ENCODE data around the gene ZNF155.
"Not testable (repeated sequence)": the region's sequence is repeated elsewhere in the genome, so short reads cannot be mapped to it uniquely, and the experiment has no call there.

ZNF155 gene

GRCh38 chr19:43941209-43941608 is 42.8 kb upstream of the ZNF155 start:
- Histone ChIP-seq H3K36me3 (no peaks in the 10 kb centered on the region), H3K27me3 (no peaks in the 10 kb centered on the region), H3K9me3 (peaks cover 8% of the 10 kb centered on the region), H3K4me3 (ENCODE audit: low read depth in 1 of 2, low read length in 1 of 2) (no peak overlapping the region), H3K27ac (no peak overlapping the region), H3K4me1 (ENCODE audit: control insufficient read depth in 1 of 2, insufficient read depth in 1 of 2, low read depth in 1 of 2, low read length in 1 of 2) (no peaks in the 10 kb centered on the region)
- TF ChIP-seq CTCF (IDR thresholded peaks at IDR 0.05), result no peak

GRCh38 chr19:43947412-43947811 is 36.6 kb upstream of the ZNF155 start:
- H3K27me3 ChIP-seq; H3K27ac ChIP-seq; H3K9me3 ChIP-seq; H3K4me3 ChIP-seq (ENCODE audit: low read depth in 1 of 2, low read length in 1 of 2); H3K4me1 ChIP-seq (ENCODE audit: control insufficient read depth in 1 of 2, insufficient read depth in 1 of 2, low read depth in 1 of 2, low read length in 1 of 2); H3K36me3 ChIP-seq: not testable (repeated sequence)

- H3K4me3 ChIP-seq (ENCODE audit: low read depth in 1 of 2, low read length in 1 of 2); H3K9me3 ChIP-seq; H3K27ac ChIP-seq; H3K36me3 ChIP-seq; H3K4me1 ChIP-seq (ENCODE audit: control insufficient read depth in 1 of 2, insufficient read depth in 1 of 2, low read depth in 1 of 2, low read length in 1 of 2); H3K27me3 ChIP-seq: not testable (repeated sequence)
Measured at GRCh38 chr19:43949803-43950202, 34.2 kb upstream of the ZNF155 start.

GRCh38 chr19:43950834-43951645 is 32.9 kb upstream of the ZNF155 start, which contains the start of gene ZNF221:
Gene ZNF221, plus strand, starts transcription at chr19:43951228. Its CDS starts 11,499 bp downstream, at chr19:43962727.
- H3K9me3 ChIP-seq, result no peaks in the 10 kb centered on the region
- peaks cover 4 to 7% of the 10 kb centered on the region in 2 experiments for H3K4me1 ChIP-seq (ENCODE audit: control insufficient read depth in 1 of 2, insufficient read depth in 1 of 2, low read depth in 1 of 2, low read length in 1 of 2)
- peak; percentile 23 for TF ChIP-seq CTCF (IDR thresholded peaks at IDR 0.05)
- peak within 1 kb of the TSS; percentile 6 for H3K27ac ChIP-seq
- H3K4me3 ChIP-seq (ENCODE audit: low read depth in 1 of 2, low read length in 1 of 2), result peak within 1 kb of the TSS; percentile 67 to 80
- H3K36me3 ChIP-seq, result no peaks in the 10 kb centered on the region
- H3K27me3 ChIP-seq, result peaks cover 5% of the 10 kb centered on the region

GRCh38 chr19:43956827-43957226 is 27.2 kb upstream of the ZNF155 start:
- H3K4me3 ChIP-seq (ENCODE audit: low read depth in 1 of 2, low read length in 1 of 2), result no peak overlapping the region
- no peaks in the 10 kb centered on the region for H3K36me3 ChIP-seq
- H3K27me3 ChIP-seq, result no peaks in the 10 kb centered on the region
- TF ChIP-seq CTCF (IDR thresholded peaks at IDR 0.05), result no peak
- H3K9me3 ChIP-seq, result no peaks in the 10 kb centered on the region
- H3K4me1 ChIP-seq (ENCODE audit: control insufficient read depth in 1 of 2, insufficient read depth in 1 of 2, low read depth in 1 of 2, low read length in 1 of 2), result no peaks in the 10 kb centered on the region
- no peak overlapping the region for H3K27ac ChIP-seq

GRCh38 chr19:43957891-43958290 is 26.1 kb upstream of the ZNF155 start:
- Histone ChIP-seq H3K27ac (no peak overlapping the region), H3K4me3 (ENCODE audit: low read depth in 1 of 2, low read length in 1 of 2) (no peak overlapping the region), H3K9me3 (no peaks in the 10 kb centered on the region), H3K27me3 (no peaks in the 10 kb centered on the region), H3K4me1 (ENCODE audit: control insufficient read depth in 1 of 2, insufficient read depth in 1 of 2, low read depth in 1 of 2, low read length in 1 of 2) (no peaks in the 10 kb centered on the region), H3K36me3 (no peaks in the 10 kb centered on the region)
- no peak for TF ChIP-seq CTCF (IDR thresholded peaks at IDR 0.05)

All from neutrophil (primary cell).